GM19025 (cell line): Measurements from ENCODE around the gene ZMYM4.
"Not testable (repeated sequence)": the region's sequence is repeated elsewhere in the genome, so short reads cannot be mapped to it uniquely, and the experiment has no call there.

Experiments used
- ATAC-seq: cut with Tn5 transposase; IDR thresholded peaks from one replicate; pipeline ENCODE4 v1.9.1; 2021; ENCODE audit warnings: mild to moderate bottlenecking, low read depth, moderate library complexity; ENCODE audit not compliant: unreplicated experiment

ZMYM4 gene

GRCh38 chr1:35319988-35320713, 51.6 kb downstream of the ZMYM4 start:
- no peak for ATAC-seq

- ATAC-seq: no peak
Measured at GRCh38 chr1:35320937-35321336, 52.4 kb downstream of the ZMYM4 start.

- ATAC-seq: no peak
Measured at GRCh38 chr1:35324486-35324885, 56.0 kb downstream of the ZMYM4 start.

GRCh38 chr1:35326246-35326866, 57.8 kb downstream of the ZMYM4 start:
- ATAC-seq: no peak

- ATAC-seq: not testable (repeated sequence)
Measured at GRCh38 chr1:35331618-35332017, 63.1 kb downstream of the ZMYM4 start.

GRCh38 chr1:35334485-35334884, 66.0 kb downstream of the ZMYM4 start:
- ATAC-seq: no peak

- ATAC-seq: no peak
Measured at GRCh38 chr1:35340519-35340918, 72.0 kb downstream of the ZMYM4 start.

GRCh38 chr1:35345439-35345981, 77.0 kb downstream of the ZMYM4 start:
- no peak for ATAC-seq

- ATAC-seq: no peak
Measured at GRCh38 chr1:35350872-35351271, 82.4 kb downstream of the ZMYM4 start.

GRCh38 chr1:35359995-35360394, 91.5 kb downstream of the ZMYM4 start:
- no peak for ATAC-seq

GRCh38 chr1:35361638-35362037, 93.1 kb downstream of the ZMYM4 start:
- no peak for ATAC-seq

GRCh38 chr1:35364741-35365140, 96.2 kb downstream of the ZMYM4 start:
- ATAC-seq: no peak

- no peak for ATAC-seq
Measured at GRCh38 chr1:35367914-35368313, 99.4 kb downstream of the ZMYM4 start.

- ATAC-seq: no peak
Measured at GRCh38 chr1:35369922-35370671, 101.6 kb downstream of the ZMYM4 start.

- no peak for ATAC-seq
Measured at GRCh38 chr1:35371506-35371905, 103.0 kb downstream of the ZMYM4 start.

GRCh38 chr1:35377555-35377954, 109.0 kb downstream of the ZMYM4 start:
- no peak for ATAC-seq

GRCh38 chr1:35379317-35380000, 111.0 kb downstream of the ZMYM4 start:
- ATAC-seq: no peak

GRCh38 chr1:35380111-35380510, 111.6 kb downstream of the ZMYM4 start:
- ATAC-seq: not testable (repeated sequence)

GRCh38 chr1:35382107-35382506, 113.6 kb downstream of the ZMYM4 start:
- ATAC-seq: no peak

- ATAC-seq: no peak
Measured at GRCh38 chr1:35386290-35386689, 117.8 kb downstream of the ZMYM4 start.

- ATAC-seq: no peak
Measured at GRCh38 chr1:35386959-35387358, 118.5 kb downstream of the ZMYM4 start.
